Choroid plexus epithelial cell (primary cell): ENCODE results near the gene PHKB.
A peak's percentile ranks its signal among the peaks of the same experiment; 100 is the strongest.
"Not testable (repeated sequence)": the region's sequence is repeated elsewhere in the genome, so short reads cannot be mapped to it uniquely, and the experiment has no call there.

Source experiments
- DNase-seq: peaks from one replicate; pipeline ENCODE4 v3.0.0-alpha.2; 2010; ENCODE audit warnings: low read depth
- H3K4me3 ChIP-seq: 2 replicates; pipeline ENCODE4 v1.5.1; 2011; ENCODE audit warnings: low read depth, mild to moderate bottlenecking, control low read depth, low read length, moderate library complexity
- CTCF ChIP-seq: conservative IDR thresholded peaks from 2 replicates; pipeline ENCODE4 v1.5.1; 2011; ENCODE audit warnings: low read depth, mild to moderate bottlenecking, control low read depth, inconsistent platforms, low read length, moderate library complexity

Gene PHKB

GRCh38 chr16:47533744-47534292 is 72.7 kb downstream of the PHKB start:
- H3K4me3 ChIP-seq = no peak overlapping the region
- TF ChIP-seq CTCF = no peak
- no peak for DNase-seq

GRCh38 chr16:47538472-47538871 is 77.3 kb downstream of the PHKB start:
- no peak overlapping the region for H3K4me3 ChIP-seq
- no peak for DNase-seq
- TF ChIP-seq CTCF = no peak

GRCh38 chr16:47539707-47540670 is 78.9 kb downstream of the PHKB start:
- DNase-seq = peak; percentile 14
- H3K4me3 ChIP-seq = not testable (repeated sequence)

- not testable (repeated sequence) for DNase-seq, H3K4me3 ChIP-seq
Measured at GRCh38 chr16:47541135-47541534, 80.0 kb downstream of the PHKB start.

GRCh38 chr16:47544255-47544654 is 83.1 kb downstream of the PHKB start:
- DNase-seq, H3K4me3 ChIP-seq: not testable (repeated sequence)

GRCh38 chr16:47551185-47551584 is 90.1 kb downstream of the PHKB start:
- not testable (repeated sequence) for H3K4me3 ChIP-seq, DNase-seq

GRCh38 chr16:47551767-47552166 is 90.6 kb downstream of the PHKB start:
- not testable (repeated sequence) for H3K4me3 ChIP-seq, DNase-seq

- H3K4me3 ChIP-seq = no peak overlapping the region
- DNase-seq = no peak
- TF ChIP-seq CTCF = no peak
Measured at GRCh38 chr16:47553853-47554564, 92.9 kb downstream of the PHKB start.

- not testable (repeated sequence) for H3K4me3 ChIP-seq, DNase-seq
Measured at GRCh38 chr16:47554587-47554986, 93.5 kb downstream of the PHKB start.

GRCh38 chr16:47561286-47561685 is 100.2 kb downstream of the PHKB start:
- no peak for DNase-seq
- no peak overlapping the region for H3K4me3 ChIP-seq
- no peak for TF ChIP-seq CTCF
